Activated CD4-positive, alpha-beta T cell treated with anti-CD3 and anti-CD28 coated beads, Interleukin-2, amount 10 ng/mL, durations not matched to agents 7 days and 5 days (primary cell): ENCODE data around the gene FAM81A. TPM values are rescaled to one million over a fixed set of nuclear protein-coding genes. Genes with fewer than 3 reads are reported as not detected.

ENCODE experiments used
- CTCF ChIA-PET: fragments of 350-600 bp; sonication (Branson Sonifier 250); formaldehyde crosslinking; loops from one replicate; lab custom pipeline; 2021; ENCODE audit warnings: antibody characterized with exemption; lab: Charles Lee
- POLR2A ChIA-PET: fragments of 350-600 bp; sonication (Branson Sonifier 250); formaldehyde crosslinking; loops from one replicate; lab custom pipeline; 2021; ENCODE audit warnings: antibody characterized with exemption; lab: Charles Lee
- DNase-seq: peaks from one replicate; pipeline ENCODE4 v3.0.0-alpha.2; 2020
- H3K27ac Mint-ChIP-seq: one replicate; pipeline ENCODE4 v1.8.0; 2021; ENCODE audit warnings: mild to moderate bottlenecking, moderate library complexity, mixed read lengths
- H3K27me3 Mint-ChIP-seq: one replicate; pipeline ENCODE4 v1.8.0; 2021; ENCODE audit warnings: mixed read lengths
- H3K36me3 Mint-ChIP-seq: one replicate; pipeline ENCODE4 v1.8.0; 2021; ENCODE audit warnings: low read depth, mixed read lengths
- H3K4me1 Mint-ChIP-seq: one replicate; pipeline ENCODE4 v1.8.0; 2021; ENCODE audit warnings: mixed read lengths
- H3K4me3 Mint-ChIP-seq: one replicate; pipeline ENCODE4 v1.8.0; 2021; ENCODE audit warnings: mild to moderate bottlenecking, moderate library complexity, mixed read lengths
- H3K9me3 Mint-ChIP-seq: one replicate; pipeline ENCODE4 v1.8.0; 2021; ENCODE audit warnings: mixed read lengths
- total RNA-seq, 2 experiments: library from RNA; stranded (reverse); gene quantifications; one replicate each; pipeline ENCODE4 v1.2.3, GENCODE V29; 2021

Gene FAM81A
- total RNA-seq, 2 experiments from 2014 or later: 0.57 to 0.73 TPM

- ChIA-PET CTCF (interaction anchor here (0.6 to 2.1 kb wide), 3 partner anchors 18 to 21 kb away, joined by 3 to 11 read pairs (median 4); no protein-coding TSS in a partner anchor), POLR2A (interaction anchor here (0.7 kb wide), 1 partner anchor 429 kb away, joined by 3 read pairs; no protein-coding TSS in a partner anchor)
- H3K4me1 Mint-ChIP-seq: peaks cover 3% of the 10 kb centered on the region
- no peak for DNase-seq
- H3K27me3 Mint-ChIP-seq: peaks cover 5% of the 10 kb centered on the region
- no peaks in the 10 kb centered on the region for H3K36me3 Mint-ChIP-seq
- H3K9me3 Mint-ChIP-seq: no peaks in the 10 kb centered on the region
- no peak overlapping the region for H3K27ac Mint-ChIP-seq
- H3K4me3 Mint-ChIP-seq: no peak overlapping the region
Measured at GRCh38 chr15:59553879-59554735, 116.1 kb downstream of the FAM81A start.

- DNase-seq: no peak
- ChIA-PET POLR2A (interaction anchor here (0.6 kb wide), 1 partner anchor 701 kb away, joined by 3 read pairs; no protein-coding TSS in a partner anchor), CTCF (interaction anchor here (2.1 kb wide), 1 partner anchor 23 kb away, joined by 11 read pairs; no protein-coding TSS in a partner anchor)
- H3K27me3 Mint-ChIP-seq: peaks cover 5% of the 10 kb centered on the region
- H3K9me3 Mint-ChIP-seq: no peaks in the 10 kb centered on the region
- H3K36me3 Mint-ChIP-seq: no peaks in the 10 kb centered on the region
- H3K4me1 Mint-ChIP-seq: peaks cover 3% of the 10 kb centered on the region
- no peak overlapping the region for H3K4me3 Mint-ChIP-seq
- no peak overlapping the region for H3K27ac Mint-ChIP-seq
Measured at GRCh38 chr15:59555696-59556095, 117.7 kb downstream of the FAM81A start.

- DNase-seq: no peak
- CTCF ChIA-PET: interaction anchor here (0.7 to 2.1 kb wide), 2 partner anchors 9 to 23 kb away, joined by 3 to 11 read pairs; no protein-coding TSS in a partner anchor
- Mint-ChIP-seq H3K4me3 (no peak overlapping the region), H3K27ac (no peak overlapping the region), H3K36me3 (no peaks in the 10 kb centered on the region), H3K27me3 (peaks cover 5% of the 10 kb centered on the region), H3K9me3 (no peaks in the 10 kb centered on the region), H3K4me1 (peaks cover 3% of the 10 kb centered on the region)
- POLR2A ChIA-PET: interaction anchor here (0.6 kb wide), 1 partner anchor 702 kb away, joined by 3 read pairs; no protein-coding TSS in a partner anchor
Measured at GRCh38 chr15:59556380-59556779, 118.4 kb downstream of the FAM81A start.

GRCh38 chr15:59557581-59557980 is 119.6 kb downstream of the FAM81A start:
- Mint-ChIP-seq H3K4me1 (peaks cover 3% of the 10 kb centered on the region), H3K4me3 (no peak overlapping the region), H3K36me3 (no peaks in the 10 kb centered on the region), H3K27ac (no peak overlapping the region), H3K27me3 (peaks cover 8% of the 10 kb centered on the region), H3K9me3 (no peaks in the 10 kb centered on the region)
- no peak for DNase-seq
- ChIA-PET CTCF (interaction anchor here (0.7 kb wide), 1 partner anchor 981 kb away, joined by 3 read pairs; no protein-coding TSS in a partner anchor), POLR2A (no interaction called here)

- no peak for DNase-seq
- POLR2A ChIA-PET: no interaction called here
- CTCF ChIA-PET: interaction anchor here (0.9 to 1.2 kb wide), 2 partner anchors 12 to 32 kb away, joined by 3 read pairs; no protein-coding TSS in a partner anchor
Measured at GRCh38 chr15:59558851-59559250, 120.9 kb downstream of the FAM81A start.

GRCh38 chr15:59561547-59561946 is 123.6 kb downstream of the FAM81A start:
- H3K36me3 Mint-ChIP-seq: no peaks in the 10 kb centered on the region
- POLR2A ChIA-PET: no interaction called here
- DNase-seq: no peak
- H3K27ac Mint-ChIP-seq: no peak overlapping the region
- CTCF ChIA-PET: no interaction called here
- H3K4me1 Mint-ChIP-seq: peaks cover 3% of the 10 kb centered on the region
- no peak overlapping the region for H3K4me3 Mint-ChIP-seq
- H3K9me3 Mint-ChIP-seq: no peaks in the 10 kb centered on the region
- H3K27me3 Mint-ChIP-seq: peaks cover 5% of the 10 kb centered on the region

More at GRCh38 chr15:59558851-59559250, 120.9 kb downstream of the FAM81A start:
- no peaks in the 10 kb centered on the region for H3K9me3 Mint-ChIP-seq
- H3K36me3 Mint-ChIP-seq: no peaks in the 10 kb centered on the region
- no peak overlapping the region for H3K4me3 Mint-ChIP-seq
- H3K27ac Mint-ChIP-seq: no peak overlapping the region
- peaks cover 8% of the 10 kb centered on the region for H3K27me3 Mint-ChIP-seq
- H3K4me1 Mint-ChIP-seq: peaks cover 3% of the 10 kb centered on the region

- Mint-ChIP-seq H3K9me3 (no peaks in the 10 kb centered on the region), H3K36me3 (no peaks in the 10 kb centered on the region), H3K27ac (no peak overlapping the region), H3K4me3 (no peak overlapping the region), H3K4me1 (peaks cover 3% of the 10 kb centered on the region), H3K27me3 (peaks cover 8% of the 10 kb centered on the region)
- no peak for DNase-seq
- POLR2A ChIA-PET: no interaction called here
- CTCF ChIA-PET: interaction anchor here (0.7 kb wide), 1 partner anchor 32 kb away, joined by 5 read pairs; no protein-coding TSS in a partner anchor
Measured at GRCh38 chr15:59562448-59563186, 124.6 kb downstream of the FAM81A start.

- no peak for DNase-seq
- Mint-ChIP-seq H3K27me3 (peaks cover 8% of the 10 kb centered on the region), H3K9me3 (no peaks in the 10 kb centered on the region), H3K4me3 (no peak overlapping the region), H3K36me3 (no peaks in the 10 kb centered on the region), H3K4me1 (peaks cover 8% of the 10 kb centered on the region), H3K27ac (no peak overlapping the region)
- POLR2A ChIA-PET: no interaction called here
- CTCF ChIA-PET: no interaction called here
Measured at GRCh38 chr15:59565299-59565698, 127.3 kb downstream of the FAM81A start.

- DNase-seq: no peak
Measured at GRCh38 chr15:59567324-59567723, 129.3 kb downstream of the FAM81A start.

GRCh38 chr15:59569477-59569876 is 131.5 kb downstream of the FAM81A start:
- H3K27me3 Mint-ChIP-seq: peaks cover 5% of the 10 kb centered on the region
- no peak overlapping the region for H3K4me3 Mint-ChIP-seq
- ChIA-PET CTCF (no interaction called here), POLR2A (no interaction called here)
- H3K4me1 Mint-ChIP-seq: peaks cover 8% of the 10 kb centered on the region
- H3K27ac Mint-ChIP-seq: no peak overlapping the region
- H3K36me3 Mint-ChIP-seq: no peaks in the 10 kb centered on the region
- no peak for DNase-seq
- H3K9me3 Mint-ChIP-seq: no peaks in the 10 kb centered on the region

More at GRCh38 chr15:59567324-59567723, 129.3 kb downstream of the FAM81A start:
- H3K4me1 Mint-ChIP-seq: peaks cover 8% of the 10 kb centered on the region
- H3K9me3 Mint-ChIP-seq: no peaks in the 10 kb centered on the region
- no peaks in the 10 kb centered on the region for H3K36me3 Mint-ChIP-seq
- peaks cover 5% of the 10 kb centered on the region for H3K27me3 Mint-ChIP-seq
- no peak overlapping the region for H3K4me3 Mint-ChIP-seq
- POLR2A ChIA-PET: no interaction called here
- H3K27ac Mint-ChIP-seq: no peak overlapping the region
- CTCF ChIA-PET: no interaction called here

GRCh38 chr15:59570315-59570714 is 132.3 kb downstream of the FAM81A start:
- peaks cover 8% of the 10 kb centered on the region for H3K4me1 Mint-ChIP-seq
- no peak overlapping the region for H3K4me3 Mint-ChIP-seq
- ChIA-PET CTCF (no interaction called here), POLR2A (no interaction called here)
- H3K27ac Mint-ChIP-seq: no peak overlapping the region
- no peak for DNase-seq
- peaks cover 5% of the 10 kb centered on the region for H3K27me3 Mint-ChIP-seq
- no peaks in the 10 kb centered on the region for H3K36me3 Mint-ChIP-seq
- H3K9me3 Mint-ChIP-seq: no peaks in the 10 kb centered on the region

- ChIA-PET POLR2A (no interaction called here), CTCF (interaction anchor here (0.6 kb wide), 1 partner anchor 1325 kb away, joined by 4 read pairs; no protein-coding TSS in a partner anchor)
- H3K27ac Mint-ChIP-seq: no peak overlapping the region
- H3K4me3 Mint-ChIP-seq: no peak overlapping the region
- peaks cover 5% of the 10 kb centered on the region for H3K27me3 Mint-ChIP-seq
- H3K9me3 Mint-ChIP-seq: no peaks in the 10 kb centered on the region
- H3K4me1 Mint-ChIP-seq: peaks cover 8% of the 10 kb centered on the region
- no peak for DNase-seq
- H3K36me3 Mint-ChIP-seq: no peaks in the 10 kb centered on the region
Measured at GRCh38 chr15:59571606-59572005, 133.6 kb downstream of the FAM81A start.
